ENCODE results near the gene XIST.

GRCh38 chrX:73859622-73860021, 7.1 kb upstream of the XIST start:
- TF ChIP-seq CTCF (IDR thresholded peaks at IDR 0.05) (no peak), POLR2A (IDR thresholded peaks at IDR 0.05) (no peak)

All from Peyer's patch (tissue), 4 donors.